Activated CD4-positive, alpha-beta T cell treated with anti-CD3 and anti-CD28 coated beads, Interleukin-2, amount 50 U/mL, for 48 hours (primary cell): ENCODE results near the gene SLCO2A1.

ENCODE experiments used
- DNase-seq, 2 experiments: peaks; one replicate each; pipeline ENCODE4 v3.0.0-alpha.2; 2020

SLCO2A1 gene

GRCh38 chr3:133880886-133881455 is 148.8 kb downstream of the SLCO2A1 start:
- DNase-seq: no peak

- DNase-seq: no peak
Observed at GRCh38 chr3:133880287-133880686, 149.4 kb downstream of the SLCO2A1 start.

GRCh38 chr3:133878518-133878917 is 151.2 kb downstream of the SLCO2A1 start:
- no peak for DNase-seq
